ENCODE data around the gene MSI2. TPM values are rescaled to one million over a fixed set of nuclear protein-coding genes. Genes with fewer than 3 reads are reported as not detected.
A peak's percentile ranks its signal among the peaks of the same experiment; 100 is the strongest.

MSI2 gene
- total RNA-seq, 1 donor from 2014 or later = 23.1 TPM

GRCh38 chr17:57439651-57440050, 183.3 kb downstream of the MSI2 start:
- Mint-ChIP-seq H3K27me3 (ENCODE audit: low read depth) (no peaks in the 10 kb centered on the region), H3K4me1 (ENCODE audit: low read depth) (peaks cover 75% of the 10 kb centered on the region), H3K4me3 (ENCODE audit: unreplicated experiment) (no peak overlapping the region), H3K36me3 (ENCODE audit: low read depth) (peaks cover 2% of the 10 kb centered on the region), H3K9me3 (ENCODE audit: low read depth) (no peaks in the 10 kb centered on the region), H3K27ac (ENCODE audit: unreplicated experiment) (peak overlapping the region; percentile 83)
- no peak for TF ChIP-seq CTCF (IDR thresholded peaks at IDR 0.05)
- DNase-seq (ENCODE audit: low spot score) = no peak

GRCh38 chr17:57440522-57441269, 184.4 kb downstream of the MSI2 start:
- no peaks in the 10 kb centered on the region for H3K27me3 Mint-ChIP-seq (ENCODE audit: low read depth)

GRCh38 chr17:57441270-57441600, 184.9 kb downstream of the MSI2 start:
- Mint-ChIP-seq H3K36me3 (ENCODE audit: low read depth) (no peaks in the 10 kb centered on the region), H3K9me3 (ENCODE audit: low read depth) (no peaks in the 10 kb centered on the region), H3K27ac (ENCODE audit: unreplicated experiment) (peak overlapping the region; percentile 83), H3K4me1 (ENCODE audit: low read depth) (peaks cover 86% of the 10 kb centered on the region), H3K27me3 (ENCODE audit: low read depth) (no peaks in the 10 kb centered on the region), H3K4me3 (ENCODE audit: unreplicated experiment) (no peak overlapping the region)
- no peak for TF ChIP-seq CTCF (IDR thresholded peaks at IDR 0.05)
- DNase-seq (ENCODE audit: low spot score) = no peak

More at GRCh38 chr17:57440522-57441269, 184.4 kb downstream of the MSI2 start:
- no peak overlapping the region for H3K4me3 Mint-ChIP-seq (ENCODE audit: unreplicated experiment)
- no peaks in the 10 kb centered on the region for H3K9me3 Mint-ChIP-seq (ENCODE audit: low read depth)
- peaks cover 84% of the 10 kb centered on the region for H3K4me1 Mint-ChIP-seq (ENCODE audit: low read depth)
- H3K36me3 Mint-ChIP-seq (ENCODE audit: low read depth) = no peaks in the 10 kb centered on the region
- H3K27ac Mint-ChIP-seq (ENCODE audit: unreplicated experiment) = peak overlapping the region; percentile 83
- TF ChIP-seq CTCF (IDR thresholded peaks at IDR 0.05) = peak; percentile 82
- no peak for DNase-seq (ENCODE audit: low spot score)

- H3K27me3 Mint-ChIP-seq (ENCODE audit: low read depth) = no peaks in the 10 kb centered on the region
Measured at GRCh38 chr17:57442401-57442823, 186.1 kb downstream of the MSI2 start.

More at GRCh38 chr17:57442401-57442823, 186.1 kb downstream of the MSI2 start:
- TF ChIP-seq CTCF (IDR thresholded peaks at IDR 0.05) = no peak
- no peak for DNase-seq (ENCODE audit: low spot score)
- Mint-ChIP-seq H3K27ac (ENCODE audit: unreplicated experiment) (peak overlapping the region; percentile 83), H3K4me3 (ENCODE audit: unreplicated experiment) (peak overlapping the region; percentile 2), H3K9me3 (ENCODE audit: low read depth) (no peaks in the 10 kb centered on the region), H3K36me3 (ENCODE audit: low read depth) (no peaks in the 10 kb centered on the region), H3K4me1 (ENCODE audit: low read depth) (peaks cover 75% of the 10 kb centered on the region)

All from chondrocyte (in vitro differentiated cells).